Neural cell (in vitro differentiated cells): Measurements from ENCODE around the gene DNM2. TPM values are rescaled to one million over a fixed set of nuclear protein-coding genes. Genes with fewer than 3 reads are reported as not detected.
"Not testable (repeated sequence)": the region's sequence is repeated elsewhere in the genome, so short reads cannot be mapped to it uniquely, and the experiment has no call there.

ENCODE experiments used
- H2AFZ ChIP-seq: fragments of 200-600, 300-800 bp; sonication (generic), shearing (Covaris generic); 2 replicates; pipeline ENCODE4 v1.6.0; 2014; ENCODE audit warnings: low read depth, mild to moderate bottlenecking, antibody characterized with exemption, low read length, moderate library complexity
- H3F3A ChIP-seq: fragments of 200-600 bp; shearing (Covaris generic); 2 replicates; pipeline ENCODE4 v1.6.1; 2016; ENCODE audit warnings: mild to moderate bottlenecking, moderate library complexity, mixed read lengths, antibody characterized with exemption, low read length; ENCODE audit not compliant: insufficient read depth, poor library complexity, severe bottlenecking
- H3K27ac ChIP-seq: fragments of 200-600, 300-800 bp; sonication (generic), shearing (Covaris generic); 2 replicates; pipeline ENCODE4 v1.5.1; 2014; ENCODE audit warnings: mild to moderate bottlenecking, low read length, moderate library complexity
- H3K27me3 ChIP-seq: fragments of 300-800, 200-600 bp; sonication (generic), shearing (Covaris generic); 2 replicates; pipeline ENCODE4 v1.6.0; 2014; ENCODE audit warnings: mild to moderate bottlenecking, low read depth, low read length, moderate library complexity; ENCODE audit not compliant: insufficient read depth
- H3K36me3 ChIP-seq: fragments of 300-800, 200-600 bp; sonication (generic), shearing (Covaris generic); 2 replicates; pipeline ENCODE4 v1.5.1; 2014; ENCODE audit warnings: mild to moderate bottlenecking, antibody characterized with exemption, low read length, moderate library complexity; ENCODE audit not compliant: insufficient read depth
- H3K4me2 ChIP-seq: fragments of 300-800, 200-600 bp; sonication (generic), shearing (Covaris generic); 2 replicates; pipeline ENCODE4 v1.6.0; 2014; ENCODE audit warnings: mild to moderate bottlenecking, low read length
- H3K4me3 ChIP-seq: fragments of 300-800, 200-600 bp; sonication (generic), shearing (Covaris generic); 2 replicates; pipeline ENCODE4 v1.5.1; 2014; ENCODE audit warnings: mild to moderate bottlenecking, low read length, moderate library complexity
- H3K79me2 ChIP-seq: fragments of 200-600 bp; shearing (Covaris generic); replicated peaks from 2 replicates; pipeline ENCODE4 v1.6.0; 2014; ENCODE audit warnings: mild to moderate bottlenecking, low read length, moderate library complexity; ENCODE audit not compliant: insufficient read depth
- H3K9ac ChIP-seq: fragments of 300-800, 200-600 bp; sonication (generic), shearing (Covaris generic); 2 replicates; pipeline ENCODE4 v1.6.1; 2016; ENCODE audit warnings: mild to moderate bottlenecking, low read length, mixed read lengths
- H3K9me2 ChIP-seq: fragments of 200-600 bp; shearing (Covaris generic); 2 replicates; pipeline ENCODE4 v1.6.1; 2016; ENCODE audit warnings: mild to moderate bottlenecking, low read length, mixed read lengths; ENCODE audit not compliant: insufficient read depth
- H3K9me3 ChIP-seq: fragments of 200-600, 300-800 bp; sonication (generic), shearing (Covaris generic); 2 replicates; pipeline ENCODE4 v1.6.1; 2016; ENCODE audit warnings: mild to moderate bottlenecking, mixed run types, low read length, moderate library complexity, mixed read lengths
- H4K20me1 ChIP-seq: fragments of 200-600 bp; shearing (Covaris generic); 2 replicates; pipeline ENCODE4 v1.6.1; 2016; ENCODE audit warnings: mild to moderate bottlenecking, mixed run types; ENCODE audit not compliant: insufficient read depth
- EP300 ChIP-seq: fragments of 450-650 bp; conservative IDR thresholded peaks from 2 replicates; pipeline ENCODE4 v1.6.1; 2014; ENCODE audit warnings: antibody characterized with exemption, mild to moderate bottlenecking, moderate library complexity; ENCODE audit not compliant: poor library complexity, severe bottlenecking
- EZH2 ChIP-seq: fragments of 200-600, 300-800 bp; shearing (Covaris generic), sonication (generic); IDR thresholded peaks from 2 replicates; pipeline ENCODE4 v1.6.1; 2014; ENCODE audit warnings: antibody characterized with exemption, low read length, borderline replicate concordance, mild to moderate bottlenecking; ENCODE audit not compliant: insufficient read depth, poor library complexity, severe bottlenecking
- MXI1 ChIP-seq: fragments of 450-650 bp; conservative IDR thresholded peaks from 2 replicates; pipeline ENCODE4 v1.6.1; 2014; ENCODE audit warnings: antibody characterized with exemption, mild to moderate bottlenecking; ENCODE audit not compliant: poor library complexity, severe bottlenecking
- POLR2AphosphoS5 ChIP-seq: IDR thresholded peaks from 2 replicates; pipeline ENCODE4 v1.6.1; 2012
- RAD21 ChIP-seq: fragments of 450-650 bp; conservative IDR thresholded peaks from 2 replicates; pipeline ENCODE4 v1.6.1; 2014; ENCODE audit warnings: antibody characterized with exemption, mild to moderate bottlenecking, moderate library complexity
- SMC3 ChIP-seq: fragments of 450-650 bp; conservative IDR thresholded peaks from 2 replicates; pipeline ENCODE4 v1.6.1; 2014; ENCODE audit warnings: antibody characterized with exemption, mild to moderate bottlenecking, moderate library complexity; ENCODE audit not compliant: poor library complexity
- TAF1 ChIP-seq: IDR thresholded peaks from 2 replicates; pipeline ENCODE4 v1.6.1; 2012; ENCODE audit warnings: low read depth
- polyA plus RNA-seq: library from polyadenylated mRNA; depleted of rRNA; stranded (reverse); fragments of >200 nt; gene quantifications from 2 replicates; pipeline ENCODE4 v1.2.3, GENCODE V29; 2014
- TF ChIP-seq, protein P1 (sequence below): IDR thresholded peaks from 2 replicates; pipeline ENCODE4 v1.6.1; 2012; ENCODE audit warnings: borderline replicate concordance
- TF ChIP-seq, protein P2 (sequence below): fragments of 450-650 bp; IDR thresholded peaks from 2 replicates; pipeline ENCODE4 v1.5.1; 2014; ENCODE audit warnings: antibody characterized with exemption, mild to moderate bottlenecking, moderate library complexity; ENCODE audit not compliant: poor library complexity, severe bottlenecking

DNM2 gene
- polyA plus RNA-seq, 1 donor from 2014 or later = 31.4 TPM

DNA sequence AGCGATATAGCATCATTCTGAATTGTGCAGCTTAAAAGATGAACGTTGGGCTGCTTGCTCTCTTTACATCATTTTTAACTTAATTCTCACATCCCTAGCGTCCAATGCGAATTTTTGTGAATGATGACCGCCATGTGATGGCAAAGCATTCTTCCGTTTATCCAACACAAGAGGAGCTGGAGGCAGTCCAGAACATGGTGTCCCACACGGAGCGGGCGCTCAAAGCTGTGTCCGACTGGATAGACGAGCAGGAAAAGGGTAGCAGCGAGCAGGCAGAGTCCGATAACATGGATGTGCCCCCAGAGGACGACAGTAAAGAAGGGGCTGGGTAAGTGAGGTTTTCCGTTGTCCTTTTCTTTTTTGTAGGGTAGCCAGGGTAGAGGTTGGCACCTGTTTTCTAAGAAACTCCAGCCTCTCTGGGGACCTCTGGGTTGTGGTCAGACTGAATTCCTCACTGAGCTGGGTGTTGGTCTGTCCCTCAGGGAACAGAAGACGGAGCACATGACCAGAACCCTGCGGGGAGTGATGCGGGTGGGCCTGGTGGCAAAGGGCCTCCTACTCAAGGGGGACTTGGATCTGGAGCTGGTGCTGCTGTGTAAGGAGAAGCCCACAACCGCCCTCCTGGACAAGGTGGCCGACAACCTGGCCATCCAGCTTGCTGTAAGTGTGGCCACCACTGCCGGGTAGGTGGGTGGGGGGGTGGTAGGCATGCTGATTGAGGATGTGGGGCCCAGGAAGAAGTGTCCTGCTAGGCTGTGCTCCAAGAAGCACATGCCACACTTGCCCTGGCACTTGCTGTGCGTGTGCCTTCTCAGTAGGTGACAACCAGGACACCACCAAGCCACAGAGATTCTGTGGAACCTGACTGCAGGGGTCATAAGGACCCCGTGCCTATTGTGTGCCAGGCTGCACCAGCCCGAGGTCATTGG, 46.7 kb upstream of the DNM2 start:
- H3K9me3 ChIP-seq = no peaks in the 10 kb centered on the region
- no peaks in the 10 kb centered on the region for H3F3A ChIP-seq
- peaks cover 60% of the 10 kb centered on the region for H4K20me1 ChIP-seq
- no peaks in the 10 kb centered on the region for H3K9me2 ChIP-seq
- no peak overlapping the region for H3K27ac ChIP-seq
- no peak overlapping the region for H3K4me2 ChIP-seq
- no peaks in the 10 kb centered on the region for H3K27me3 ChIP-seq
- H2AFZ ChIP-seq = no peak overlapping the region
- H3K36me3 ChIP-seq = peaks cover 7% of the 10 kb centered on the region
- H3K79me2 ChIP-seq = peaks cover 82% of the 10 kb centered on the region
- H3K9ac ChIP-seq = no peak overlapping the region
- TF ChIP-seq, protein P1, sequence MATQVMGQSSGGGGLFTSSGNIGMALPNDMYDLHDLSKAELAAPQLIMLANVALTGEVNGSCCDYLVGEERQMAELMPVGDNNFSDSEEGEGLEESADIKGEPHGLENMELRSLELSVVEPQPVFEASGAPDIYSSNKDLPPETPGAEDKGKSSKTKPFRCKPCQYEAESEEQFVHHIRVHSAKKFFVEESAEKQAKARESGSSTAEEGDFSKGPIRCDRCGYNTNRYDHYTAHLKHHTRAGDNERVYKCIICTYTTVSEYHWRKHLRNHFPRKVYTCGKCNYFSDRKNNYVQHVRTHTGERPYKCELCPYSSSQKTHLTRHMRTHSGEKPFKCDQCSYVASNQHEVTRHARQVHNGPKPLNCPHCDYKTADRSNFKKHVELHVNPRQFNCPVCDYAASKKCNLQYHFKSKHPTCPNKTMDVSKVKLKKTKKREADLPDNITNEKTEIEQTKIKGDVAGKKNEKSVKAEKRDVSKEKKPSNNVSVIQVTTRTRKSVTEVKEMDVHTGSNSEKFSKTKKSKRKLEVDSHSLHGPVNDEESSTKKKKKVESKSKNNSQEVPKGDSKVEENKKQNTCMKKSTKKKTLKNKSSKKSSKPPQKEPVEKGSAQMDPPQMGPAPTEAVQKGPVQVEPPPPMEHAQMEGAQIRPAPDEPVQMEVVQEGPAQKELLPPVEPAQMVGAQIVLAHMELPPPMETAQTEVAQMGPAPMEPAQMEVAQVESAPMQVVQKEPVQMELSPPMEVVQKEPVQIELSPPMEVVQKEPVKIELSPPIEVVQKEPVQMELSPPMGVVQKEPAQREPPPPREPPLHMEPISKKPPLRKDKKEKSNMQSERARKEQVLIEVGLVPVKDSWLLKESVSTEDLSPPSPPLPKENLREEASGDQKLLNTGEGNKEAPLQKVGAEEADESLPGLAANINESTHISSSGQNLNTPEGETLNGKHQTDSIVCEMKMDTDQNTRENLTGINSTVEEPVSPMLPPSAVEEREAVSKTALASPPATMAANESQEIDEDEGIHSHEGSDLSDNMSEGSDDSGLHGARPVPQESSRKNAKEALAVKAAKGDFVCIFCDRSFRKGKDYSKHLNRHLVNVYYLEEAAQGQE = no peak
- TF ChIP-seq TAF1 (no peak), RAD21 (no peak), MXI1 (no peak), POLR2AphosphoS5 (no peak), SMC3 (no peak), EZH2 (no peak), EP300 (no peak)
- TF ChIP-seq, protein P2, sequence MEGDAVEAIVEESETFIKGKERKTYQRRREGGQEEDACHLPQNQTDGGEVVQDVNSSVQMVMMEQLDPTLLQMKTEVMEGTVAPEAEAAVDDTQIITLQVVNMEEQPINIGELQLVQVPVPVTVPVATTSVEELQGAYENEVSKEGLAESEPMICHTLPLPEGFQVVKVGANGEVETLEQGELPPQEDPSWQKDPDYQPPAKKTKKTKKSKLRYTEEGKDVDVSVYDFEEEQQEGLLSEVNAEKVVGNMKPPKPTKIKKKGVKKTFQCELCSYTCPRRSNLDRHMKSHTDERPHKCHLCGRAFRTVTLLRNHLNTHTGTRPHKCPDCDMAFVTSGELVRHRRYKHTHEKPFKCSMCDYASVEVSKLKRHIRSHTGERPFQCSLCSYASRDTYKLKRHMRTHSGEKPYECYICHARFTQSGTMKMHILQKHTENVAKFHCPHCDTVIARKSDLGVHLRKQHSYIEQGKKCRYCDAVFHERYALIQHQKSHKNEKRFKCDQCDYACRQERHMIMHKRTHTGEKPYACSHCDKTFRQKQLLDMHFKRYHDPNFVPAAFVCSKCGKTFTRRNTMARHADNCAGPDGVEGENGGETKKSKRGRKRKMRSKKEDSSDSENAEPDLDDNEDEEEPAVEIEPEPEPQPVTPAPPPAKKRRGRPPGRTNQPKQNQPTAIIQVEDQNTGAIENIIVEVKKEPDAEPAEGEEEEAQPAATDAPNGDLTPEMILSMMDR = no peak
- H3K4me3 ChIP-seq = no peak overlapping the region

DNA sequence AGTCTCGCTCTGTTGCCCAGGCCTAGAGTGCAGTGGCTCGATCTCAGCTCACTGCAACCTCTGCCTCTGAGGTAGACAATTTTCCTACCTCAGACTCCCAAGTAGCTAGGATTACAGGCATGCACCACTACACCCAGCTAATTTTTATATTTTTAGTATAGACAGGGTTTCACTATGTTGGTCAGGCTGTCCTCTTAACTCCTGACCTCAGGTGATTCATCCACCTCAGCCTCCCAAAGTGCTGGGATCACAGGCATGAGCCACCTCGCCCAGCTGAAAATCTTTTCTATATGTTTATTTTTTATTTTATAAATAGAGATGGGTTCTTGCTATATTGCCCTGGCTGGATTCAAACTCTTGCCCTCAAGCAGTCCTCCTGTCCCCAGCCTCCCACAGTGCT, 46.0 kb upstream of the DNM2 start:
- not testable (repeated sequence) for H3K9me2 ChIP-seq, H3K4me2 ChIP-seq, H3K9ac ChIP-seq, H3F3A ChIP-seq, H3K27me3 ChIP-seq, H3K27ac ChIP-seq, H2AFZ ChIP-seq, H3K9me3 ChIP-seq, H3K36me3 ChIP-seq, H3K4me3 ChIP-seq
- H4K20me1 ChIP-seq = peaks cover 52% of the 10 kb centered on the region
- peaks cover 74% of the 10 kb centered on the region for H3K79me2 ChIP-seq

DNA sequence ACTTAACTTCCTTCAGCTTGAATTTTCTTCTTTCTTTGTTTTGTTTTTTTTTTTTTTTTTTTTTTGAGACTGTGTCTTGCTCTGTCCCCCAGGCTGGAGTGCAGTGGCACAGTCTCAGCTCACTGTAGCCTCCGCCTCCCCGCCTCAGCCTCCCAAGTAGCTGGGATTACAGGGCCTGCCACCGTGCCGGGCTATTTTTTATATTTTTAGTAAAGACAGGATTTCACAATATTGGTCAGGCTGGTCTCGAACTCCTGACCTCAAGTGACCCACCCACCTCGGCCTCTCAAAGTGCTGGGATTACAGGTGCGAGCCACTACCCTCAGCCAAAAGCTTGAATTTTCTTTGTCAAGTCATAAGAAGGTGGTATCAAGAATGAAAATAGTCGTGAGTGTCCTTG, 42.7 kb upstream of the DNM2 start:
- H3K4me3 ChIP-seq, H3K36me3 ChIP-seq, H3F3A ChIP-seq, H3K27me3 ChIP-seq, H3K9me2 ChIP-seq, H3K9me3 ChIP-seq, H2AFZ ChIP-seq, H3K27ac ChIP-seq, H3K9ac ChIP-seq, H3K4me2 ChIP-seq: not testable (repeated sequence)
- peaks cover 52% of the 10 kb centered on the region for H3K79me2 ChIP-seq
- H4K20me1 ChIP-seq = peaks cover 33% of the 10 kb centered on the region
